ENCODE data around the gene VPS13A.

Gene VPS13A

DNA sequence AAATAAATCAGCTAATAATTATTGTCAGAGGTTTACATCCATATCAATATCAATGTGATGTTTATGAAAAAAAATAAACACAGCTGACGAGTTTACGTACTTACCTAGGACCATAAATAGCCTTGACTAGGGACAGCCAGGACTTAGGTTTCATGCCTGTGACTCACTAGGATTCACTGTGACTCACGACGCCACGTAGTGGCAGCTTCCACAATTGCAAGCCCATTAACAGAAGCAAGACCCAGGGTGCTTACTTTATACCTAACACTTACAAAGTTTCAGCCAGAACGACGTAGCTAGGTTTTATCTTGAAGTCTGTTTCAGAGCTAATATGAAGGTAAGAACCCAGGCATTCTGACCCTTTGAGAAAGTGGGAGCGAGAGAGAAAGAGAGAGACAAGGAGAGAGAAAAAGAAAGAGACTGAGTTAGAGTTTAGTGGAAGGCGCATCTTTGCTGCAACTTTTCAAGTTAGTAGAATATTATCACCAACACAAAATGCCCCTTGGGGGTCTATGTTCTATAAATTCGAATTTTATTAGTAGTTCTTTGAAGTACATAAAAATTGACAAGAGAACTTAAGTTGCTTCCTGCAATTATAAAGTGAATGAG, 279.6 kb downstream of the VPS13A start:
- H3K36me3 ChIP-seq = no peaks in the 10 kb centered on the region
- H3K27ac ChIP-seq = no peak overlapping the region
- TF ChIP-seq, protein P1, sequence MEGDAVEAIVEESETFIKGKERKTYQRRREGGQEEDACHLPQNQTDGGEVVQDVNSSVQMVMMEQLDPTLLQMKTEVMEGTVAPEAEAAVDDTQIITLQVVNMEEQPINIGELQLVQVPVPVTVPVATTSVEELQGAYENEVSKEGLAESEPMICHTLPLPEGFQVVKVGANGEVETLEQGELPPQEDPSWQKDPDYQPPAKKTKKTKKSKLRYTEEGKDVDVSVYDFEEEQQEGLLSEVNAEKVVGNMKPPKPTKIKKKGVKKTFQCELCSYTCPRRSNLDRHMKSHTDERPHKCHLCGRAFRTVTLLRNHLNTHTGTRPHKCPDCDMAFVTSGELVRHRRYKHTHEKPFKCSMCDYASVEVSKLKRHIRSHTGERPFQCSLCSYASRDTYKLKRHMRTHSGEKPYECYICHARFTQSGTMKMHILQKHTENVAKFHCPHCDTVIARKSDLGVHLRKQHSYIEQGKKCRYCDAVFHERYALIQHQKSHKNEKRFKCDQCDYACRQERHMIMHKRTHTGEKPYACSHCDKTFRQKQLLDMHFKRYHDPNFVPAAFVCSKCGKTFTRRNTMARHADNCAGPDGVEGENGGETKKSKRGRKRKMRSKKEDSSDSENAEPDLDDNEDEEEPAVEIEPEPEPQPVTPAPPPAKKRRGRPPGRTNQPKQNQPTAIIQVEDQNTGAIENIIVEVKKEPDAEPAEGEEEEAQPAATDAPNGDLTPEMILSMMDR (IDR thresholded peaks at IDR 0.05) = peak; percentile 88
- H3K27me3 ChIP-seq = no peaks in the 10 kb centered on the region
- H3K9me3 ChIP-seq = no peaks in the 10 kb centered on the region
- peaks cover 16 to 22% of the 10 kb centered on the region in 2 experiments for H3K4me1 ChIP-seq (ENCODE audit: control insufficient read depth in 1 of 2, insufficient read depth in 1 of 2, low read depth in 1 of 2, low read length in 1 of 2)
- H3K4me3 ChIP-seq (ENCODE audit: low read depth in 1 of 2, low read length in 1 of 2) = no peak overlapping the region

DNA sequence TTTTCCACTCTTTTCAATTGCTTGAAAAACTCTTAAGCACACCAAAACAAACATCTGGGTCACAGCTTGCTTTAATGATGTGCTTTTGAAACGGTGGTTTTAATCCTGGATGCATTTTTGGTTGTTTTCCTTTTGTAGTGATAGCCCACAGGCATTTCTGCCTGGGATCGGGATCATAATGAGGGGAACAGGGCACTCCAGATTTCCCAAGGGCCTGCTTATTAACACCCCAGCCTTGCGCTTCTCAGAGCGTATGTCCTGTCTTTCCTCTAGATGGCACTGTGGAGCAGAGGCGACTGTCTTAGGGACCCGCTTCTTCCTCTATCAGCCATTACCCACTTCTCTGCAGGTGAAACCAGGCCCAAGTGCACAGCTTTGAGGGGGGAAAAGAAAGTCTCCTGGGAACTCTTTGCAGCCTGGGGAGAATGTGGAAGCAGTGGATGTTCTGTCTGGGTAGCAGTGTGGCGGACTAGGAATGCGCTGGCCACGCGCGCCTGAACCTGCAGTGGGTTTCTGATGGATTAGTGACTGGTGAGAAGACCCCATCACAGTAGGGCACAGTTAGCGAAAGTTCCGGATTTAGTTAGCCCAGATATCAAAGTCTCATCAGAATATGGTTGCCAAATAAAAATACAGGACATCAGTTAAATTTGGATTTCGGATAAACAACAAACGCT, 280.7 kb downstream of the VPS13A start:
- peaks cover 16 to 21% of the 10 kb centered on the region in 2 experiments for H3K4me1 ChIP-seq (ENCODE audit: control insufficient read depth in 1 of 2, insufficient read depth in 1 of 2, low read depth in 1 of 2, low read length in 1 of 2)
- TF ChIP-seq, protein P1 (IDR thresholded peaks at IDR 0.05) = peak; percentile 69
- no peaks in the 10 kb centered on the region for H3K27me3 ChIP-seq

GRCh38 chr9:77460938-77461337, 283.6 kb downstream of the VPS13A start:
- Histone ChIP-seq H3K9me3 (no peaks in the 10 kb centered on the region), H3K36me3 (no peaks in the 10 kb centered on the region), H3K27ac (no peak overlapping the region), H3K4me1 (ENCODE audit: control insufficient read depth in 1 of 2, insufficient read depth in 1 of 2, low read depth in 1 of 2, low read length in 1 of 2) (no peaks in the 10 kb centered on the region), H3K4me3 (ENCODE audit: low read depth in 1 of 2, low read length in 1 of 2) (no peak overlapping the region), H3K27me3 (no peaks in the 10 kb centered on the region)
- TF ChIP-seq, protein P1 (IDR thresholded peaks at IDR 0.05) = no peak

More for the DNA sequence above, 280.7 kb downstream of the VPS13A start:
- Histone ChIP-seq H3K9me3 (no peaks in the 10 kb centered on the region), H3K36me3 (no peaks in the 10 kb centered on the region), H3K27ac (no peak overlapping the region), H3K4me3 (ENCODE audit: low read depth in 1 of 2, low read length in 1 of 2) (no peak overlapping the region)

GRCh38 chr9:77462066-77462465, 284.7 kb downstream of the VPS13A start:
- Histone ChIP-seq H3K27ac (no peak overlapping the region), H3K36me3 (no peaks in the 10 kb centered on the region), H3K4me1 (ENCODE audit: control insufficient read depth in 1 of 2, insufficient read depth in 1 of 2, low read depth in 1 of 2, low read length in 1 of 2) (no peaks in the 10 kb centered on the region), H3K4me3 (ENCODE audit: low read depth in 1 of 2, low read length in 1 of 2) (no peak overlapping the region), H3K27me3 (no peaks in the 10 kb centered on the region), H3K9me3 (no peaks in the 10 kb centered on the region)
- TF ChIP-seq, protein P1 (IDR thresholded peaks at IDR 0.05) = no peak

DNA sequence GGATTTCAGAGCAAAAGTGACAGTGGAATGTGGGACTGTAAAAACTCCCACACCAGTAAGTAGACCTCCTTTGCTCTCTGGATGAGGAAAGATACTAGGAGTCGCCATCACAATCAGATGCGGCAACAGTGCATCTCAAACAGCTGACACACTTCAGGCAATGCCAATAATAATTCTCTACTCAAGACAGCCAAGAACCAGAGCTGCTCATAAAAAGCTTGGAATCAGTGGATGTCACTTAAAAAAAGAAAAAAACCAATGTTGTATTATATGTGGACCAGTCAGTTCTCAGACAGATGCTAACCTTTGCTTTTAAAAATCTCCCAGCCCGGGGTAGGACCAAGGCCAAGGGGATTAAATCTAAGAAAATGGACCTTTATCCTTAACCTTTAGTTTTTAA, 285.8 kb downstream of the VPS13A start:
- Histone ChIP-seq H3K4me3 (ENCODE audit: low read depth in 1 of 2, low read length in 1 of 2) (no peak overlapping the region), H3K27ac (no peak overlapping the region), H3K9me3 (no peaks in the 10 kb centered on the region), H3K27me3 (no peaks in the 10 kb centered on the region), H3K36me3 (no peaks in the 10 kb centered on the region), H3K4me1 (ENCODE audit: control insufficient read depth in 1 of 2, insufficient read depth in 1 of 2, low read depth in 1 of 2, low read length in 1 of 2) (no peaks in the 10 kb centered on the region)
- TF ChIP-seq, protein P1 (IDR thresholded peaks at IDR 0.05) = no peak
